ENCODE measurements around the gene SHE.

DNA sequence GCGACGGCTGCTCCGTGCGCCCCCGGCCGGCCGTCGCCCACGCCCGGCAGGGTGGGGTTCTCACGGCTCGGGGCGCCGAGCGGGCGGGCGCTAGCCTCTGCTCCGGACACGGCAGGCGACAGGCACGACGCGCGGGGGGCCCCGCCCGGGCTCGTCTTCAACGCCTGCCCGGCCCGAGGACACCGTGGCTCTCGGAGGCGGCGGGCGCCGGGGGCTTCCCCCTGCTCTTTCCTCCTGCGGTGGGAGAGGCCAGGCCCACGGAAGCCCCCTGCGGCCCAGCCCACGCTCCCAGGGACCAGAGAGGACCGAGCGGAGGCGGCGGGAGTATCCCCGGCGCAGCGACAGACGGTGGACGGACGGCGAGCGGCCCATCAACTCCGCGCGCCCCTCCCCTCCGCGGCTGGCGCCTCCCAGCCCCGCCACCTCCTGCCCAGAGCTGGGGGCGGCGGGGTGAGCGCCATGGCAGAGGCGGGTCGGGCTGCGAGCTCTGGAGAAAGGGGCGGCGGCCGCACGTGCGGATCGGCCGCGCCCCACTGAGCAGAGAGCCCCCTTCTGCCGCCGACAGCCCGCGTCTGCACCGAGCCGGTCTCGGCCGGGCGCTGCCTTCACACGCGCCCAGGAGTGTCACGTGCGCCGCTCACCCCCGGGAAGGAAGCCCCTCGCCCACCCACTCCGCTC, at the start of gene SHE, which contains the start of gene TDRD10:
- TF ChIP-seq, protein P1, sequence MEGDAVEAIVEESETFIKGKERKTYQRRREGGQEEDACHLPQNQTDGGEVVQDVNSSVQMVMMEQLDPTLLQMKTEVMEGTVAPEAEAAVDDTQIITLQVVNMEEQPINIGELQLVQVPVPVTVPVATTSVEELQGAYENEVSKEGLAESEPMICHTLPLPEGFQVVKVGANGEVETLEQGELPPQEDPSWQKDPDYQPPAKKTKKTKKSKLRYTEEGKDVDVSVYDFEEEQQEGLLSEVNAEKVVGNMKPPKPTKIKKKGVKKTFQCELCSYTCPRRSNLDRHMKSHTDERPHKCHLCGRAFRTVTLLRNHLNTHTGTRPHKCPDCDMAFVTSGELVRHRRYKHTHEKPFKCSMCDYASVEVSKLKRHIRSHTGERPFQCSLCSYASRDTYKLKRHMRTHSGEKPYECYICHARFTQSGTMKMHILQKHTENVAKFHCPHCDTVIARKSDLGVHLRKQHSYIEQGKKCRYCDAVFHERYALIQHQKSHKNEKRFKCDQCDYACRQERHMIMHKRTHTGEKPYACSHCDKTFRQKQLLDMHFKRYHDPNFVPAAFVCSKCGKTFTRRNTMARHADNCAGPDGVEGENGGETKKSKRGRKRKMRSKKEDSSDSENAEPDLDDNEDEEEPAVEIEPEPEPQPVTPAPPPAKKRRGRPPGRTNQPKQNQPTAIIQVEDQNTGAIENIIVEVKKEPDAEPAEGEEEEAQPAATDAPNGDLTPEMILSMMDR (IDR thresholded peaks at IDR 0.05 in 4 of 5, conservative IDR thresholded peaks at IDR 0.05 in 1 of 5) = no peak
- peak in 1 of 2 donors; percentile 37 for TF ChIP-seq POLR2A (IDR thresholded peaks at IDR 0.05)

Data from gastrocnemius medialis (tissue), 4 donors.